ENCODE results near the gene ZMAT3.

DNA sequence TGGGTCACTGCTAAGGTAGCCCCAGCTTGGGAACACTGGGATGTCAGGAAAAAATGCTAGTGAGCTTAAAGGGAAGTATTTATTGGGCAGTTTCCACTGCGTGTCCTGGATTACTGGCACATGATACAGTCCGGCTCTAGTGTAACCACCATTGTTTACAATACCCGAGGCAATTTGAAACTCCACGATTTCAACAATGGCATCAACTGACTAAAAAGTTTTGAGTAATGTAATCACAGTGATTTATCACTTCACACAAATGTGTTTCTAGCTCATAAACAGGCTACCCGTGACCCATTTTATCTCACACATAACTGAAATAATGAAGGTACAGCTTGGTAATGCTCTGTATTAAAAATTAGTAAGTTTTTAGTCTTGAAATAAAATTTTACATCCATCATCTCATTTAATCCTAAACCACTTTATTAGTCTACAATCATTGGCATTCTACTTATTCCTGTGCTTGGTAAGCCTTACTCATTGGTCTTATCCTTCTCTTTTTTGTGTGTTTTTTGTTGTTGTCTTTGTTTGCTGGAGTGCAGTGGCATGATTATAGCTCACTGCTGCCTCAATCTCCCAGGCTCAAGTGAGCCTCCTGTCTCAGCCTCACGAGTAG, 7.6 kb downstream of the ZMAT3 start:
- TF ChIP-seq ZNF274 (IDR thresholded peaks at IDR 0.05; ENCODE audit: low read depth, low read length) (no peak), YY1 (IDR thresholded peaks at IDR 0.05; ENCODE audit: insufficient read depth, insufficient read length) (no peak)

All from NT2/D1 (cell line).